GM12873 (cell line): ENCODE data around the gene LLGL1.

ENCODE experiments used
- CTCF ChIP-seq: IDR thresholded peaks from 2 replicates; pipeline ENCODE4 v1.5.1; 2012; ENCODE audit warnings: low read depth, mild to moderate bottlenecking, moderate library complexity, low read length, control low read depth; ENCODE audit not compliant: insufficient read depth; ENCODE audit errors: missing control alignments

The LLGL1 gene

GRCh38 chr17:18267366-18267765 is 41.9 kb downstream of the LLGL1 start:
- TF ChIP-seq CTCF, result no peak

GRCh38 chr17:18267927-18268711 is 42.7 kb downstream of the LLGL1 start:
- TF ChIP-seq CTCF, result no peak

GRCh38 chr17:18270046-18270931 is 44.9 kb downstream of the LLGL1 start:
- no peak for TF ChIP-seq CTCF

GRCh38 chr17:18277076-18277475 is 51.6 kb downstream of the LLGL1 start:
- TF ChIP-seq CTCF, result no peak

GRCh38 chr17:18278867-18279266 is 53.4 kb downstream of the LLGL1 start:
- no peak for TF ChIP-seq CTCF

- no peak for TF ChIP-seq CTCF
These were observed 54.8 kb downstream of the LLGL1 start for GRCh38 chr17:18280249-18280648.

GRCh38 chr17:18280766-18281371 is 55.4 kb downstream of the LLGL1 start:
- TF ChIP-seq CTCF, result no peak
